Measurements from ENCODE around the gene DHX32. TPM values are rescaled to one million over a fixed set of nuclear protein-coding genes. Genes with fewer than 3 reads are reported as not detected.

Gene DHX32
- total RNA-seq, 4 donors from 2014 or later = 40.0 to 53.2 (median 44.5) TPM

- DNase-seq (ENCODE audit: low spot score in 2 of 2) = no peak
- H3K36me3 ChIP-seq = peaks cover 61% of the 10 kb centered on the region
- no peaks in the 10 kb centered on the region for H3K9me3 ChIP-seq
- TF ChIP-seq POLR2AphosphoS5 (IDR thresholded peaks at IDR 0.05) (no peak), POLR2A (IDR thresholded peaks at IDR 0.05) (no peak), CTCF (IDR thresholded peaks at IDR 0.05) (no peak), EP300 (IDR thresholded peaks at IDR 0.05) (no peak)
- WGBS = 88% methylated on average over 7 of the region's 7 CpGs
- H3K27ac ChIP-seq = no peak overlapping the region
- no peaks in the 10 kb centered on the region for H3K4me1 ChIP-seq
- no peak overlapping the region for H3K4me3 ChIP-seq
- no peaks in the 10 kb centered on the region for H3K27me3 ChIP-seq
These were observed 78.4 kb downstream of the DHX32 start for GRCh38 chr10:125802739-125803138.

- WGBS = 81% methylated on average over 5 of the region's 5 CpGs
- TF ChIP-seq POLR2AphosphoS5 (IDR thresholded peaks at IDR 0.05) (no peak), EP300 (IDR thresholded peaks at IDR 0.05) (no peak), POLR2A (IDR thresholded peaks at IDR 0.05) (no peak), CTCF (IDR thresholded peaks at IDR 0.05) (no peak)
- no peaks in the 10 kb centered on the region for H3K4me1 ChIP-seq
- DNase-seq (ENCODE audit: low spot score in 2 of 2) = no peak
- no peaks in the 10 kb centered on the region for H3K9me3 ChIP-seq
- no peak overlapping the region for H3K4me3 ChIP-seq
- peaks cover 62% of the 10 kb centered on the region for H3K36me3 ChIP-seq
- no peaks in the 10 kb centered on the region for H3K27me3 ChIP-seq
- no peak overlapping the region for H3K27ac ChIP-seq
These were observed 79.0 kb downstream of the DHX32 start for GRCh38 chr10:125802131-125802530.

GRCh38 chr10:125801574-125801973 is 79.5 kb downstream of the DHX32 start:
- 81% methylated on average over 1 of the region's 1 CpG for WGBS

GRCh38 chr10:125799451-125800182 is 81.5 kb downstream of the DHX32 start:
- H3K9me3 ChIP-seq = no peaks in the 10 kb centered on the region
- no peaks in the 10 kb centered on the region for H3K27me3 ChIP-seq
- TF ChIP-seq CTCF (IDR thresholded peaks at IDR 0.05) (no peak), POLR2AphosphoS5 (IDR thresholded peaks at IDR 0.05) (no peak), EP300 (IDR thresholded peaks at IDR 0.05) (no peak), POLR2A (IDR thresholded peaks at IDR 0.05) (no peak)
- H3K36me3 ChIP-seq = peaks cover 59% of the 10 kb centered on the region
- H3K4me3 ChIP-seq = no peak overlapping the region
- DNase-seq (ENCODE audit: low spot score in 2 of 2) = no peak
- WGBS = 89% methylated on average over 6 of the region's 8 CpGs
- no peak overlapping the region for H3K27ac ChIP-seq
- no peaks in the 10 kb centered on the region for H3K4me1 ChIP-seq

More at GRCh38 chr10:125801574-125801973, 79.5 kb downstream of the DHX32 start:
- peaks cover 59% of the 10 kb centered on the region for H3K36me3 ChIP-seq
- no peaks in the 10 kb centered on the region for H3K27me3 ChIP-seq
- no peak overlapping the region for H3K4me3 ChIP-seq
- no peak overlapping the region for H3K27ac ChIP-seq
- H3K9me3 ChIP-seq = no peaks in the 10 kb centered on the region
- TF ChIP-seq EP300 (IDR thresholded peaks at IDR 0.05) (no peak), CTCF (IDR thresholded peaks at IDR 0.05) (no peak), POLR2A (IDR thresholded peaks at IDR 0.05) (no peak)
- DNase-seq (ENCODE audit: low spot score in 2 of 2) = no peak
- H3K4me1 ChIP-seq = no peaks in the 10 kb centered on the region

- Histone ChIP-seq H3K27ac (no peak overlapping the region), H3K9me3 (no peaks in the 10 kb centered on the region), H3K27me3 (no peaks in the 10 kb centered on the region), H3K4me3 (no peak overlapping the region), H3K4me1 (no peaks in the 10 kb centered on the region), H3K36me3 (peaks cover 70% of the 10 kb centered on the region)
- DNase-seq (ENCODE audit: low spot score in 2 of 2) = no peak
- TF ChIP-seq POLR2A (IDR thresholded peaks at IDR 0.05) = no peak
- TF ChIP-seq CTCF (IDR thresholded peaks at IDR 0.05) = no peak
- TF ChIP-seq POLR2AphosphoS5 (IDR thresholded peaks at IDR 0.05) = no peak
- TF ChIP-seq EP300 (IDR thresholded peaks at IDR 0.05) = no peak
- WGBS = 65% methylated on average over 5 of the region's 5 CpGs
These were observed 83.0 kb downstream of the DHX32 start for GRCh38 chr10:125797994-125798662.

Measured in suprapubic skin (tissue), 4 donors.